Cardiac fibroblast (primary cell): ENCODE measurements around the gene GRIK1.

Source experiments
- DNase-seq, 2 donors: peaks; one replicate each; pipeline versions ENCODE4 v3.0.0 to v3.0.0-alpha.2; 2010; ENCODE audit warnings: low read depth in 2 of 2
- H3K4me3 ChIP-seq, 2 donors: replicated peaks in 1 of 2; 1 replicate in 1 of 2; 2 replicates in 1 of 2; pipeline ENCODE4 v1.5.1; 2011; ENCODE audit warnings: low read depth in 2 of 2, low read length in 2 of 2, mild to moderate bottlenecking in 2 of 2, moderate library complexity in 1 of 2
- CTCF ChIP-seq: IDR thresholded peaks from one replicate; pipeline ENCODE4 v1.5.1; 2011; ENCODE audit warnings: low read depth, mild to moderate bottlenecking, low read length, inconsistent platforms

Gene GRIK1

GRCh38 chr21:29691616-29692491, 247.9 kb downstream of the GRIK1 start:
- no peak for TF ChIP-seq CTCF
- H3K4me3 ChIP-seq: no peak overlapping the region
- no peak for DNase-seq

- TF ChIP-seq CTCF: no peak
- no peak overlapping the region for H3K4me3 ChIP-seq
- DNase-seq: no peak
Measured at GRCh38 chr21:29689753-29690152, 250.0 kb downstream of the GRIK1 start.

GRCh38 chr21:29684106-29684505, 255.7 kb downstream of the GRIK1 start:
- no peak for DNase-seq
- no peak overlapping the region for H3K4me3 ChIP-seq
- TF ChIP-seq CTCF: no peak

- no peak for TF ChIP-seq CTCF
- no peak overlapping the region for H3K4me3 ChIP-seq
- DNase-seq: no peak
Measured at GRCh38 chr21:29682800-29683199, 257.0 kb downstream of the GRIK1 start.

GRCh38 chr21:29680273-29680672, 259.5 kb downstream of the GRIK1 start:
- DNase-seq: no peak
- no peak overlapping the region for H3K4me3 ChIP-seq
- TF ChIP-seq CTCF: no peak

GRCh38 chr21:29678626-29679025, 261.2 kb downstream of the GRIK1 start:
- peak; percentile 34 to 60 for DNase-seq
- no peak for TF ChIP-seq CTCF

GRCh38 chr21:29677326-29677725, 262.5 kb downstream of the GRIK1 start:
- TF ChIP-seq CTCF: no peak
- H3K4me3 ChIP-seq: no peak overlapping the region
- DNase-seq: no peak

More at GRCh38 chr21:29678626-29679025, 261.2 kb downstream of the GRIK1 start:
- H3K4me3 ChIP-seq: no peak overlapping the region
